ENCODE results near the gene CBFA2T3. TPM values are rescaled to one million over a fixed set of nuclear protein-coding genes. Genes with fewer than 3 reads are reported as not detected.

The CBFA2T3 gene
- total RNA-seq, 1 donor from 2014 or later = not detected

DNA sequence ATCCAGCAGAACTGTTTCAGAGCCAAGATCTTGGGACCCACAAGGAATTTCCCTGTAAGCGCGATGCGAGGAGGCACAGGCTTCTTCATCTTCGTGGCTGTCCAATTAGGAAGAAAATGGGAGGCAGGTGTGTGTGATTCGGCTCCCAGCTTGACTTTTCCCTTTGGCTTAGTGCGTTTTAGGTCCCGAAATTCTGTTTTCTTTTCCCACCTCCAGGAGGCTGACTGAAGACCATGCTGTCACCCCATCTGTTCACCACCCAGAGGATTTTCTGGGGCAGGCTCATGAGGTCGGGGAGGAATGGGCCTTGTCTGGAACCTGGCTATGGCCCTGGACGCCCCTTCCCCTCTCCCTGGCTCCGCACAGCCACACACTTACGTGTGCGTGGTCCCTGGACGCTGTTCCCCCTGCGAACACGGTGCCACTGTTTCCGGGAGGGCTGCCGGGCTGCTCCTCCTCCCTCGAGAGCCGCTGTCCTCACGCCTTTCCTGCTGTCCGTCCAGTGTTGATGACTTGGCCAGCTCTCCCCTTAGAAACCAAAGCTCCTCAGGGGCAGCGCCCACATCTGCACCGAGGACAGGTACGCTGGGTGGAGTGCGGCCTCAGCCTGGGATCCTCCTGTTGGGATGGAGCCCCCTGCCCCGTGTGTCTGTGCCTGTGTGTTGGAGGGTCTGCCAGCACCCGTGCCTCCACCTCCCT lies 107.9 kb downstream of the CBFA2T3 start:
- no peaks in the 10 kb centered on the region for H3K4me1 Mint-ChIP-seq (ENCODE audit: low read depth)
- H3K27me3 Mint-ChIP-seq (ENCODE audit: low read depth) = peaks cover 18% of the 10 kb centered on the region
- no peak overlapping the region for H3K4me3 Mint-ChIP-seq (ENCODE audit: unreplicated experiment)
- no peaks in the 10 kb centered on the region for H3K9me3 Mint-ChIP-seq (ENCODE audit: low read depth)
- H3K27ac Mint-ChIP-seq (ENCODE audit: unreplicated experiment) = no peak overlapping the region
- TF ChIP-seq, protein P1, sequence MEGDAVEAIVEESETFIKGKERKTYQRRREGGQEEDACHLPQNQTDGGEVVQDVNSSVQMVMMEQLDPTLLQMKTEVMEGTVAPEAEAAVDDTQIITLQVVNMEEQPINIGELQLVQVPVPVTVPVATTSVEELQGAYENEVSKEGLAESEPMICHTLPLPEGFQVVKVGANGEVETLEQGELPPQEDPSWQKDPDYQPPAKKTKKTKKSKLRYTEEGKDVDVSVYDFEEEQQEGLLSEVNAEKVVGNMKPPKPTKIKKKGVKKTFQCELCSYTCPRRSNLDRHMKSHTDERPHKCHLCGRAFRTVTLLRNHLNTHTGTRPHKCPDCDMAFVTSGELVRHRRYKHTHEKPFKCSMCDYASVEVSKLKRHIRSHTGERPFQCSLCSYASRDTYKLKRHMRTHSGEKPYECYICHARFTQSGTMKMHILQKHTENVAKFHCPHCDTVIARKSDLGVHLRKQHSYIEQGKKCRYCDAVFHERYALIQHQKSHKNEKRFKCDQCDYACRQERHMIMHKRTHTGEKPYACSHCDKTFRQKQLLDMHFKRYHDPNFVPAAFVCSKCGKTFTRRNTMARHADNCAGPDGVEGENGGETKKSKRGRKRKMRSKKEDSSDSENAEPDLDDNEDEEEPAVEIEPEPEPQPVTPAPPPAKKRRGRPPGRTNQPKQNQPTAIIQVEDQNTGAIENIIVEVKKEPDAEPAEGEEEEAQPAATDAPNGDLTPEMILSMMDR (IDR thresholded peaks at IDR 0.05) = no peak
- no peak for DNase-seq (ENCODE audit: low spot score)
- H3K36me3 Mint-ChIP-seq (ENCODE audit: low read depth) = no peaks in the 10 kb centered on the region

DNA sequence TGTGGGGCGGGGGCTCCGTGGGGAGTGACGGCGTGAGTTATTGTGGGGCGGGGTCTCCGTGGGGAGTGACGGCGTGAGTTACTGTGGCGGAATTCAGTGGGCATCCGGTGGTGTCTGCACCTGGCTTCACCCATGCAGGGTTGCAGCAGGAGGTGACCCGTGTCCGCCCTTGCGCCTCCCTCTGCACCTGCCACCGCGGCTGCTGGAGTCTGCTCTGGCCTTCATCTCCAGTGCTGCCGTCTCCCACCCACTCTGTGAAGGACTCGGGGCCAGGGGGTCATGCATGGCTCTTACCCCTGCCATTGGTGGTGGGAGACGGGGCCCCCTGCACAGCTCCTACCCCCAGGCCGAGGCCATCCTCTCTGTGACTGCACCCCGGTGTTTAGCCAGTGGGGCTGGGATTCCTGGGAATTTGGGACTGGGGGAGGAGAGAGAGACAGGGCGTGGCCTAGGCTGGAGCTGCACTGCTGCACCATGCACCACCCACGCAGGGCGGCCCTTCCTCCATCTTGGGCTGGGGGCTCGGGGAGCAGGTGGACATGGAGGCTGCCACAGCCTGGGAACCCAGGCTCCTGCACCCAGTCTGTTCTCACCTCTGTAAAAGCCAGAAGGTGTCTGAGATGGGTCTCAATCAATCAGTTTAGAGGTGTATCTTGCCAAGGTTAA lies 109.3 kb downstream of the CBFA2T3 start:
- TF ChIP-seq, protein P1 (IDR thresholded peaks at IDR 0.05) = no peak
- H3K27me3 Mint-ChIP-seq (ENCODE audit: low read depth) = peaks cover 18% of the 10 kb centered on the region
- H3K4me1 Mint-ChIP-seq (ENCODE audit: low read depth) = no peaks in the 10 kb centered on the region
- no peak overlapping the region for H3K27ac Mint-ChIP-seq (ENCODE audit: unreplicated experiment)
- H3K4me3 Mint-ChIP-seq (ENCODE audit: unreplicated experiment) = no peak overlapping the region
- no peaks in the 10 kb centered on the region for H3K36me3 Mint-ChIP-seq (ENCODE audit: low read depth)
- no peak for DNase-seq (ENCODE audit: low spot score)
- H3K9me3 Mint-ChIP-seq (ENCODE audit: low read depth) = no peaks in the 10 kb centered on the region

DNA sequence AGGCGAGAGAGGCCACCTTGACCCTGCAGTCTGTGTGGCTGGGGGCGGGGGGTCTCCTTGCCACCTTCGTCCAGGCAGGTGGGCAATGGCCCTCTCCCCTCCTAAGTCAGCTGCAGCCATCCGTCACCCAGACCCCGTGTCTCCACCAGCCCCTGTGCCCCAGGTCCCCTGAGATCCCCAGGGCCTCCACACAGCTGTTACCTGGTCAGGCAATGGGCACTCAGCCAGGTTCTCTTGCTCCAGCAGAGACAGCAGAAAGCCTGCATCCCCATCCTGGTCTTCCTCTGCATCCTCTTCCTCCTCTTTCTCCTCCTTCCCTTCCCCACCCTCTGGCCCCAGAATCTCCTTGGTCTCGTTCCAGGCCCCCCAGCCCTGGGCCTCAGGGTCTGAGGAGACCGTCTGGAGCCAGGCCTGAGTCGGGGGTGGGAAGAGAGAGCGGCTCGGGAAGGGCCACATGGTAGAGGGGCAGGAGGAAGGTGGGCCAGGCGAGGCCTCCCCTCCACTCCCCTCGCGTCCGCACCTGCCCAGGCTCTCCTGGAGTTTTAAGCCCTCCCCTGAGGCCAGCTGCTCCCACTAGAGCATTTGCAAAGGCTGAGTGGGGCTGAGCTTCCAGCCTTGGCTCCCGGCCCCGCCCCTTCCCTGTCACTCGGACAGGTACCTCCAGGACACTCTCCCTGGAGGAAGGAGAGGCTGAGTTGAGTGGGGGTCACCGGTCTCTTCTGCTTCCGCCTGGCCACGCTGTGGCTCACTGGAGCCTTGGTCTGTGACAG lies 110.7 kb downstream of the CBFA2T3 start, which contains the start of gene PABPN1L:
Gene PABPN1L (minus strand): TSS at position 510 of the 770 bp plus-strand sequence. CDS start 54 bp downstream, at position 456.
- TF ChIP-seq, protein P1 (IDR thresholded peaks at IDR 0.05) = no peak
- H3K4me1 Mint-ChIP-seq (ENCODE audit: low read depth) = no peaks in the 10 kb centered on the region
- no peak within 1 kb of the TSS for H3K27ac Mint-ChIP-seq (ENCODE audit: unreplicated experiment)
- H3K4me3 Mint-ChIP-seq (ENCODE audit: unreplicated experiment) = no peak within 1 kb of the TSS
- no peaks in the 10 kb centered on the region for H3K36me3 Mint-ChIP-seq (ENCODE audit: low read depth)
- no peaks in the 10 kb centered on the region for H3K9me3 Mint-ChIP-seq (ENCODE audit: low read depth)
- H3K27me3 Mint-ChIP-seq (ENCODE audit: low read depth) = peaks cover 16% of the 10 kb centered on the region
- DNase-seq (ENCODE audit: low spot score) = no peak

- Mint-ChIP-seq H3K27ac (ENCODE audit: unreplicated experiment) (no peak overlapping the region), H3K4me1 (ENCODE audit: low read depth) (no peaks in the 10 kb centered on the region), H3K4me3 (ENCODE audit: unreplicated experiment) (no peak overlapping the region), H3K36me3 (ENCODE audit: low read depth) (peaks cover 1% of the 10 kb centered on the region), H3K27me3 (ENCODE audit: low read depth) (peaks cover 14% of the 10 kb centered on the region), H3K9me3 (ENCODE audit: low read depth) (no peaks in the 10 kb centered on the region)
- TF ChIP-seq, protein P1 (IDR thresholded peaks at IDR 0.05) = no peak
- no peak for DNase-seq (ENCODE audit: low spot score)
Measured at GRCh38 chr16:88865742-88866141, 111.3 kb downstream of the CBFA2T3 start.

GRCh38 chr16:88865310-88865709 lies 111.7 kb downstream of the CBFA2T3 start:
- Mint-ChIP-seq H3K36me3 (ENCODE audit: low read depth) (peaks cover 2% of the 10 kb centered on the region), H3K4me3 (ENCODE audit: unreplicated experiment) (no peak overlapping the region), H3K9me3 (ENCODE audit: low read depth) (no peaks in the 10 kb centered on the region), H3K27me3 (ENCODE audit: low read depth) (peaks cover 10% of the 10 kb centered on the region), H3K27ac (ENCODE audit: unreplicated experiment) (no peak overlapping the region), H3K4me1 (ENCODE audit: low read depth) (no peaks in the 10 kb centered on the region)
- TF ChIP-seq, protein P1 (IDR thresholded peaks at IDR 0.05) = no peak
- DNase-seq (ENCODE audit: low spot score) = no peak

All from chondrocyte (in vitro differentiated cells).